HS-5 (cell line): Measurements from ENCODE around the gene SLC35B2.

Experiments
- DNase-seq: peaks from one replicate; pipeline ENCODE4 v3.0.0-alpha.2; 2012; ENCODE audit warnings: low read depth

The SLC35B2 gene

DNA sequence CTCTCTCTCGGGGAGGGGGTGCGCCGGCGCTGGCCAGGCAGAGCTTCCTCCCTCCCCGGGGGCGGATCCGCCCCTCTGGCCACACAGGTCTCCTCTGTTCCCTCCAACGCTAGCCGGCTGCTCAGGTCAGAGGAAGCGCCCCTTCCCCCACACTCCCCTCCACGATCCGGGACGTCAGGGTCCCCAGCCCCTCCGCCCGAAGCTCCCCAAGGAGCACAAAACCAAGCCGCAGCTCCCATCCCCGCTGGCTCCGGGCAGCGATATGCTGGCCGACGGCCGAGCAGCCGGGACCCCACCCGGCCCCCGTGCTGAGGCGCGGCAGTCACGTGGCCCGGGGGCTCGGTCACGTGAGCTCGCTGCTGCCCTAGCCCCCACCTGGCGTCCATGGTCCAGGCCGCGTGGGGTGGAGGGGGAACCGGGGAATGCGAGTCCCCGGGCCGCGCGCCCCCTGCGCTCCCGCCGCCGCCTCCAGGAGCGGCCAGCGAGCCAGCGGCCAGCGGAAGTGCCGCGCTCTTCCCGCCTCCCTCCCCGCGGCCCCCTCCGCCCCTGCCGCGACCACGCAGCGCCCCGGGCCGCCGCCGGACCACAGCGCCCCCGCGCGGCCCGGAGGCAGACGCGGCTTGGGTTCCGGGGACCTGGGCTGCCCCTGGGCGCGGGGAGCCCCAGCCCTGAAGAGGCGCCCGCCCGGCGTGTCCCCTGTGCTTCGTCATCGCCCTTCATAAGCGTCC is at the start of gene SLC35B2:
Gene SLC35B2, minus strand, starts transcription at position 504 of the 728 bp plus-strand sequence. Its CDS starts 118 bp downstream, at position 386.
- no peak for DNase-seq

GRCh38 chr6:44306710-44307109 is 49.4 kb upstream of the SLC35B2 start:
- DNase-seq: no peak

GRCh38 chr6:44305200-44305725 is 47.9 kb upstream of the SLC35B2 start:
- no peak for DNase-seq

GRCh38 chr6:44304282-44305199 is 47.2 kb upstream of the SLC35B2 start:
- no peak for DNase-seq

GRCh38 chr6:44303842-44304241 is 46.5 kb upstream of the SLC35B2 start:
- no peak for DNase-seq

GRCh38 chr6:44302856-44303255 is 45.5 kb upstream of the SLC35B2 start:
- no peak for DNase-seq

- no peak for DNase-seq
Observed at GRCh38 chr6:44301782-44302564, 44.6 kb upstream of the SLC35B2 start.

DNA sequence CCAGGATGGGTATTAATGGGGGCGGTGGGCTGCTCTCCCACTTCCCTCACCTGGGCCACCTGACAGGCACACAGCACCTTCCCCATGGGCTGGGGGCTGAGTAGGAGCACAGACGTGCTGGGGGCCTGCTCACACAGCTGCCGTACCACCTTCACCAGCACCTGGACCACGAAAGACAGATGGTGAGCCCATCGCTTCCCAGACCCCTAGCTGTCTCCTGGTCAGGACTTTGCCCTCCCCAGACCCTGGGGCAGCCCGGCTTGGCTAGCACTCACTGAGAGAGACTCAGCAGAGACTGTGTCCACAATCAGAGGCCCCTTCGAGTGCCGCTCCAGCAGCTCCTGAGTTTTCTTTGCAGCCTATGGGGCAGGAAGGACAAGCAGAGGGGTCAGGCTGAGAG is 43.8 kb upstream of the SLC35B2 start:
- DNase-seq: no peak

- DNase-seq: no peak
Observed at GRCh38 chr6:44300292-44300823, 43.0 kb upstream of the SLC35B2 start.

GRCh38 chr6:44298864-44299263 is 41.5 kb upstream of the SLC35B2 start:
- DNase-seq: no peak

DNA sequence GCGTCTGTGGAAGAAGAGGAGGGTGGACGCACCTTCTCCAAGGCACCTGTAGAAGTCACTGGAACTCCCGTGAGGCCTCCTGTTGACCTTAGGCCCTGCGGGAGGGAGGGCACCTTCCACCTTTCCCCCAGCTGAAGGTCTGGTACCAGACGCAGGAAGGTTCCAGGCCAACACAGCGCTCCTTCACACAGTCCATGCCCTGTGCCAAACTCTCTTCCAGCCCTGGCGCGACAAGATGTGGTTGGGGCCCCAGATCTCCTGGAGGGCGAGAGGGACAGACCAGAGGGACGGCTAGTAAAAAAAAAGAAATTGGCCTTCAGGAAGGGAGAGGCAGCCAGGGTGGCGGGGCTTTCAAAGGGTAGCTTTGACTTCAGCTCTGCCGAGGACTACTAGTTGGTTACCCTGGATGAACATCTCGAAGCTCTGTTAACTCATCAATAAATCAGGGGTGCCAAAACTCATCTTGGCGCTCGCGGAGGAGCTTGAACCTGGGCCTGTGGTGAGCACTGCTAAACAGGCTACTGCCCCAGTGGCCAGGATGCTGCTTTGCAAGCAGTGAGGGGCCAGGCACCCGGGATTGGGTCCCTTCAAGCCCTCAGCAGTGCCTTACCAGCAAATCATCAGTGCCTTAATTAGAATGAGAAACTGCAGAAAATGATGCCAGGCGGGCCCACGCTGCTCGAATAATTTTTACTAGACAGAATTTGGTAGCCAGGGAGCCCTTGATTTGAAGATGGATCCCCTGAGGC is 40.9 kb upstream of the SLC35B2 start:
- DNase-seq: no peak

DNA sequence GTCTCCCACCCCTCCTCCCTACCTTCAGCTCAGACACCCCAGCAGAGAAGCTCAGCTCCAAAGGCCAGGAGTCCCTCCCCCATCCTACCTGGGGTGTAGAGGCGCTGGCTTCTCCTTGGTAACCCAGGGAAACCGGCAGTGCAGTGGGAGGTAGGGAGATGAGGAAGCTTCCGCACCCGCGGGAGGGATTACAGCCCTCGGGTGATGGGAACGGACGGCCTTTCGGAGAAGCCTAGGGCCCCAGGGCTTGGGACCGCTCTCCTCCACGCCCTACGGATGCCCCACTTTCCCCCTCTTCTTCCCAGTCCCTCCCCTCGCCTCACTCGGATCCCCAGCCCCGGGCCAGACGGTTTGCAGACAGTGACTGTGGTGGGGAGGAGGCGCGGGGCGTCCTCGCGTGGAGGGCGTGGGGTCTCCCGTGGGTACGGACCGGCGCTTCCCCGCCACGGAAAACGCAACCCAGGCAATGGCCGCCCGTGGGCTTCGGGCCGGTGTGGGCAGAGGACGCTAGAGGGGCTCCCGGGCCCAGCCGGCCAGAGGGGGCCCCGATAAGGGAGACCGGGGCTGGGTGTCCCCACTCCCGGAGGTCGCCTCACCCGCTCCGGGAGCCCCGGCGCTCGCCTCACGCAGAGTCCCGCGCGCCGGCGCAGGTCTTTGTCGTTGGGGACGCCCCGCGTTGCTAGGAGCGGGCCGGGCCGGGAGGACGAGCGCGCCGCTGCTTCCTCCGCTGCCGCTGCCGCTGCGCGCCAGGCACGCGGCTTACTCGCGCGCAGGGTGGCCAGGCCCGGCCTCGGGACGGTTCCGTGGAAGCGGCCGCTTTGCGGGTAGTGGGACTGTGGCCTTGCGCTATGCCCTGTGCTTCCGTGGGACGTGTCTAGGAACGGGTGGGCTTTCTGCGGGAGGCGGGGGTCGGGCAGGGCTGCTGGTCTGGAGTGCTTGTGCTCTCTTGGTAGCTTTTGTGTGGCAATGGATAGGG is 40.0 kb upstream of the SLC35B2 start:
- no peak for DNase-seq

GRCh38 chr6:44294832-44295791 is 37.8 kb upstream of the SLC35B2 start:
- no peak for DNase-seq

DNA sequence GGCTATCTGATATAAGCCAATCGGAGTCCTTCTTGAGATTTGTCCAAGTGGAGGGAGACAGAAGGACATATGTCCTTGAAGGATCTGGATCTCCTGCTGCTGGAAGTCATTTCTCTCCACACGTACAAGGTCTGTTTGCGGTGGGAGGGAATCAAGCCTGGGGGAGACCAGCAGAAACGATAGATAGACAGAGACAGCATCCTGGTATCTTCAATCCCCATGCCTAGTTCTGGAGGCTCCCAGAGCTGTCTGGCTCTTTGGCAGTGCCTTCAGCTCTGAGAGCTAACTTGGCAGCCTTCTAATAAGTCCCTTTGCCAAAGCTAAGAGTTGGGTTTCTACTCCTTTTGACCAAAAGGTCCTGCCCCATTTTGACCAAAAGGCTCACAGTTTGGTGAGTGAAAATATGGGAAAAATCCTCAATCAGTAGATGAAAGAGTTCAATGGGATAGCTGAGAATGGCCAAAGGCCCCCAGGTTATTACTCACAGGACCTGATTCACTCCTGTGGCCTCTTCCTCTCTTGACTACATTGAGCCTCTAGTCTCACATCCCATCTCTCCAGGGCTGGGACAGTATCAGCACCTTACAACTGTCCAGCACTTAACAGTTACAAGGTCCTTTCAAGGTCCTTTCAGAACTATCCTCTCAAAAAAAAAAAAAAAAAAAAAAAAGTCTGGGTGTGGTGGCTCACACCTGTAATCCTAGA is 35.5 kb upstream of the SLC35B2 start:
- DNase-seq: no peak

DNA sequence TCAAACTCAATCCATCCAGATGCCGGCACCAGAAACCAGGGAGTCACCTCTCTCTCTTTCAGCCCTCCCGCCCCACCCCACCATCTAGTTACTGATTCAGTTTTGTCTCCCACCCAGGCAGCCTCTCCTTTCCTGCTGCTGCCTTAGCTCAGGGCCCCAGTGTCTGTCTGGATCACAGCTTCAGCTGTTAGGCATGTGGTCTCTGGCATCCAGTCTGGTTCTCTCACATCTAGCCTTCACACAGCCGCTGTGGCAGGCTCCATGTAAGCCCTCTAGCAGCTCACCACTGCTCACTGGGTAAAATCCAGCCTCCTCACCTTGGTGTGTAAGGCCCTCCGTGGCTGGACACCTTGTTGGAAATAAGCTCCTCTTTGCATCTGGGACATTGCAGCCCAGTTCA is 34.5 kb upstream of the SLC35B2 start:
- no peak for DNase-seq

- DNase-seq: no peak
Observed at GRCh38 chr6:44289726-44290260, 32.5 kb upstream of the SLC35B2 start.

DNA sequence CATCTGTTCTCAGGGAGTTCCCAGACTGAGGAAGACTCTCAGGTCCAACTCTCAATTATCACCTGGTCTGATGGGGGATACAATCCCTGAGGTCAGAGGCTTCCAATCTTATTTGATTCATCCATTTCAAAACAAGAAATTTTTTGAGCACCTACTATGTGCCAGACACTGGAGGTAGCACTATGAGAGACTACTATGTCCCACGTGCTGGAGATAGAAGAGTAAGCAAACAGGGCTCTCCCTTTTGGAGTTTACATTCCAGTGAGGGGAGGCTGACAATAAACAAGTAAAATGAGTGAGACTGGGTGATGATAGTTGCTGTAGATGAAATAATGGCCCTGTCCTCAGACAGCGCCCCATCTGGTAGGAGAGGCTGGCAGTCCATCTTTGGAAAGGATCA is 29.4 kb upstream of the SLC35B2 start:
- no peak for DNase-seq

GRCh38 chr6:44286285-44286565 is 28.9 kb upstream of the SLC35B2 start:
- DNase-seq: no peak
